Omental fat pad (tissue), 4 donors: ENCODE measurements around the gene PDRG1. TPM values are rescaled to one million over a fixed set of nuclear protein-coding genes. Genes with fewer than 3 reads are reported as not detected.
A peak's percentile ranks its signal among the peaks of the same experiment; 100 is the strongest.

Experiments
- ATAC-seq: fragments of 150-250 bp; one replicate; pipeline ENCODE4 v1.9.1; 2016; ENCODE audit warnings: mild to moderate bottlenecking, moderate library complexity; ENCODE audit not compliant: low FRiP score
- DNase-seq: peaks from one replicate; pipeline ENCODE4 v3.0.0-alpha.2; 2019; ENCODE audit warnings: low spot score
- total RNA-seq, 4 donors: library from RNA; depleted of rRNA; stranded (reverse); fragments of >200 nt; gene quantifications; one replicate each; pipeline ENCODE4 v1.1.0, GENCODE V29; 2016
- TF ChIP-seq, protein P1 (sequence below), 3 donors: fragments of 450-650 bp; IDR thresholded peaks; one replicate each; pipeline ENCODE4 v1.5.1; 2016 to 2017; ENCODE audit warnings: antibody characterized with exemption in 3 of 3, mild to moderate bottlenecking in 3 of 3, moderate library complexity in 2 of 3

Gene PDRG1
- total RNA-seq, 4 donors from 2014 or later, result 6.7 to 9.2 (median 7.4) TPM

DNA sequence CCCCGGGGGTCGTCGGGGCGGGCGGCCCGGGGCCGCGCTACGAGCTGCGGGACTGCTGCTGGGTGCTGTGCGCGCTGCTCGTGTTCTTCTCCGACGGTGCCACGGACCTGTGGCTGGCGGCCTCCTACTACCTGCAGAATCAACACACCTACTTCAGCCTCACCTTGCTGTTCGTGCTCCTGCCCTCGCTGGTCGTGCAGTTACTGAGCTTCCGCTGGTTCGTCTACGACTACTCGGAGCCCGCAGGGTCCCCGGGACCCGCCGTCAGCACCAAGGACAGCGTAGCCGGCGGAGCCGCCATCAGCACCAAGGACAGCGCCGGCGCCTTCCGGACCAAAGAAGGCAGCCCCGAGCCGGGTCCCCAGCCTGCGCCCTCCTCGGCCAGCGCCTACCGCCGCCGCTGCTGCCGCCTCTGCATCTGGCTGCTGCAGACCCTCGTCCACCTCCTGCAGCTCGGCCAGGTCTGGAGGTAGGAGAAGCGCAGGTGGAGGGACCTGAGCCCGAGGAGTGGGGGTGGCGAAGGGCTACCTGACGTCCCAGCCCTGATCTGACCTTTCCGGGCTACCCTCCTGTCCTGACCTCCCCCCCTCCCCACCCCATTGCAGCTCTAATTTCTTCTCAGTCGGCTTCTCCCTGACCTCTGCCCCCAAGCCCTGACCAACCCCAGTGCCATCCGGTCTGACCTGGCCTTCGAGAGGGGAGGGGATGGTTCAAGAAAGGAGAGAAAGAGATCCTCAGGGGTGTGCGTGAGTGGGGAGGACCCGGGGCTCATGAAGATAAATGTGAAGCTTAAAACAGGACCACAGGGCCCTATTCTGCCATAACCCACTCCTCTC is 16.7 kb upstream of the PDRG1 start:
- TF ChIP-seq, protein P1, sequence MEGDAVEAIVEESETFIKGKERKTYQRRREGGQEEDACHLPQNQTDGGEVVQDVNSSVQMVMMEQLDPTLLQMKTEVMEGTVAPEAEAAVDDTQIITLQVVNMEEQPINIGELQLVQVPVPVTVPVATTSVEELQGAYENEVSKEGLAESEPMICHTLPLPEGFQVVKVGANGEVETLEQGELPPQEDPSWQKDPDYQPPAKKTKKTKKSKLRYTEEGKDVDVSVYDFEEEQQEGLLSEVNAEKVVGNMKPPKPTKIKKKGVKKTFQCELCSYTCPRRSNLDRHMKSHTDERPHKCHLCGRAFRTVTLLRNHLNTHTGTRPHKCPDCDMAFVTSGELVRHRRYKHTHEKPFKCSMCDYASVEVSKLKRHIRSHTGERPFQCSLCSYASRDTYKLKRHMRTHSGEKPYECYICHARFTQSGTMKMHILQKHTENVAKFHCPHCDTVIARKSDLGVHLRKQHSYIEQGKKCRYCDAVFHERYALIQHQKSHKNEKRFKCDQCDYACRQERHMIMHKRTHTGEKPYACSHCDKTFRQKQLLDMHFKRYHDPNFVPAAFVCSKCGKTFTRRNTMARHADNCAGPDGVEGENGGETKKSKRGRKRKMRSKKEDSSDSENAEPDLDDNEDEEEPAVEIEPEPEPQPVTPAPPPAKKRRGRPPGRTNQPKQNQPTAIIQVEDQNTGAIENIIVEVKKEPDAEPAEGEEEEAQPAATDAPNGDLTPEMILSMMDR (IDR thresholded peaks at IDR 0.05), result no peak
- ATAC-seq (peak; percentile 55), DNase-seq (peak; percentile 35)

DNA sequence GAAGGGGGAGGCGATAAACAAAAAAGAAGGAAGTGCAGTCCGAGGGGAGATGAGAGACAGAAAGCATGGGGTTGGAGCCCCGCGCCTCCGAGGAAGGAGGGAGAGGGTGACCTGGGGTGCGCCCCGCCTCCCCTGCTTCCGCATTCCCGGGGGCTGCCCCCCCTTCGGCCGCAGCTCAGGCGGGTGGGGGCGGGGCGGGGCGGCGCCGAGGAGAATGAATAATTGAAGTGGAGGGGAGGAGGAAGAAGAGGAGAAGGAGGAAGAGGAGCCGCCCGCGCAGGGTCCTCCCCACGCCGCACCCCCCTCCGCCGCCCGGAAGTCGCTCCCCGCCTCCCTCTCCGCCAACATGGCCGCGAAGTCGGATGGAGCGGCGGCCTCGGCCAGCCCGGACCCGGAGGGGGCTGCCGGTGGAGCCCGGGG is 16.0 kb upstream of the PDRG1 start, which contains the start of gene XKR7:
XKR7 (plus strand) TSS at position 322 of the 420 bp plus-strand sequence; CDS start at position 347, 25 bp downstream.
- TF ChIP-seq, protein P1 (IDR thresholded peaks at IDR 0.05), result no peak
- ATAC-seq (no peak), DNase-seq (no peak)

DNA sequence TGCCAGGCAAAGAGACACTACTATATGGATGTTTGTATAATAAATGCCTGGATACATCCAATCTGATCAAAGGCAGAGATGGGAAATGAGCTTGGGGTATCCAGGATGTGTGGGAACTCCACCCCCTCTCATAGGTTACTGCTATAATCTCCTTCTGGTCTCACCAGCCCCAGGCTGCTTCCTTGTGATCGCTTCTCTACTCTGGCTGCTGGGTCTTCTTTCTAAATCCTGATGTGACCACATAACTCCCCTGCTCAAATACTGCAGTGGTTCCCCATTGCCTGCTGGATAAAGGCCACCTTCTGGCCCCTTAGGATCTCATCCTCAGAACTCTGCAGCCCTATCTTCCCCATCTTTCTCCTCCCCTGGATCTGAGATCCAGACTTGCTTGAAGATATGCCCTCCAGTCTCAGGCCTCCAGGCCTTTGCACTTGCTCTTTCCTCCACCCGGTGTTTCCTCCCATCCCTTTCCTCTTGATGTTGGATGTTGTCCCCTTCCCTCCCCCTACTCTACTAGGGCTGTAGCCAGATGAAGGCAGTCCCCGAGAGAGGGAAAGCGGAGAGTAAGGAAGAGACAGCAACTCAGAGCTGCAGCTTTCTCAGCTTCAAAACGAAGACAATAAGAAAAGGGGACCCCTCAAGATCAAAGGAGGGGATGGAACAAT is 15.3 kb upstream of the PDRG1 start:
- ATAC-seq, result no peak
- TF ChIP-seq, protein P1 (IDR thresholded peaks at IDR 0.05), result no peak
- no peak for DNase-seq

DNA sequence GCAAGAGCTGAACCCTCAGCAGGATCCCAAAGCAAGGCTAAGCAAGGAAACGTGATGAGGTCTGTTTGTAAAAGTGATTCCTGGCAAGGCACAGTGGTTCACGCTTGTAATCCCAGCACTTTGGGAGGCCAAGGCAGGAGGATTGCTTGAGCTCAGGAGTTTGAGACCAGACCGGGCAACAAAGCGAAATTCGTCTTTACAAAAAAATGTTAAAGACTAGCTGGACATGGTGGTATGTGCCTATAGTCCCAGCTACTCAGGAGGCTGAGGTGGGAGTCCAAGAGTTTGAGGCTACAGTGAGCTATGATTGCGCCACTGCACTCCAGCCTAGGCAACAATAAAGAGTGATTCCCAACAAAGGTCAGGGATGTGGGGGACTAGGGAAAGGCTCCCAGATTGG is 12.0 kb upstream of the PDRG1 start:
- ATAC-seq, result no peak
- TF ChIP-seq, protein P1 (IDR thresholded peaks at IDR 0.05), result no peak
- no peak for DNase-seq

DNA sequence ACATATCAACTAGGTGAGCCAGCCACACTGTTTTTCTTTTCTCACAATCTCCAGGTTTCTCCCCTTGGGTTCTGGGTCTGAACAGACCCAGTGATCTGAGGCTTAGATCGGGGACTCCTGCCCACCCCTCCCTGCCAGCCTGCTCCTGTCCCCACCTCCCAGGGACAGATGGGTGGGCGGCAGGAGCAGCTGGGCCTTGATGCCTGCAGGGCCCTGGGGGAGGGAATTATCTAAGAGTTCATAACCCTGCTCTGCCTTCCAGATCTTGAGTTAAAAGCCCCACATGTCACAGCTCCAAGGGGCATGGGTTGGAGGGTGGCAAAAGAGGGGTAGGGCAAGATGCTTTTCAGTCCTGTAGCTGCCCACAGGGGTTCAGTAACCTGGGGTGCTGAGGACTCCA is 10.9 kb upstream of the PDRG1 start:
- DNase-seq (no peak), ATAC-seq (no peak)
- TF ChIP-seq, protein P1 (IDR thresholded peaks at IDR 0.05), result no peak

DNA sequence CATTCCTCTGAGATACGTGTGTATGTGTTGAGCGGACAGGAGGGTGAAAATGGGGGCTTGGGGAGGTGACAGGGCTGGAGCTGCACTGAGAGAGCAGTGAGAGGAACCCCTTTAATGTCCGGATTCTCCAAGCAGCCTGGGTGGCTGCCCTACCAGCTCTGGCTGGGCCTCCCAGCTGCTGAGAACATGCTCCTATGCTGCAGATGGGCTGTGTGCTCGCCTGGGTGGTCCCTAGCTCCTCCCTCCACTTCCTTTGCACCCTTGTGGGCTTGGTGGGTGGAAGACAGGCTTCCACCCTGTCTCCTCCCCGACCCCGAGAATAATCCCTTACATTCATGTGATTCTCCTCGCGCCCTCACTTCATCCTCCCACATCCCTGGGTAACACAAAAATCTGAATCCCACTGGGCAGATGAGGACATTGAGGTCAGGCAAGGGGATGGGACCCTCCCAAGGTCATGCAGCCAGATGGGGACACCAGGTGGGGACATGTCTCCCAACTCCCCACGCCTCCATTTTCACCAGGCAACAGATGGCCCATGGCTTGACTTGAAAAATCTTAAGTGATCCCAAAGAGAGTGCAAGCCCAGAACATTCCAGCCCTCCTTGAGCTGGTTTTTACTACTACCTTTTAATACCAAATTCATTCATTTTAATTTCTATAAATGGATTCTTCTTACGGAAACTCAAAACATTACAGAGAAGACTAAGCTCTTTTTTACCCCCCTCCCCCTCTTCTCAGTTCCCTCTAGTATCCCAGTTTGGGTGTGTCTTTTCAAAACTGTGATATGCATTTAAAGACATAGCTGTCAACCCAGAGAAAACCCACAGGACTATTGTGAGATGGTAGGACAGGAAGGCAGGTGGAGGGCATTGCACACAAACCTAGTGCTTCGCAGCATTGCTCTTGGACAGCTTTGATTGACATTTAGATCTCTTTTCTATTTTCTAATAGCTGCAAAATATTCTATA is 5.0 kb upstream of the PDRG1 start:
- no peak for DNase-seq
- TF ChIP-seq, protein P1 (IDR thresholded peaks at IDR 0.05), result no peak
- ATAC-seq, result no peak
